ENCODE measurements around the gene XRCC4. TPM values are rescaled to one million over a fixed set of nuclear protein-coding genes. Genes with fewer than 3 reads are reported as not detected.

Gene XRCC4
- total and polyA plus RNA-seq, 7 donors: 1.6 to 7.9 (median 3.2) TPM

GRCh38 chr5:83142526-83142925 is 65.2 kb downstream of the XRCC4 start:
- TF ChIP-seq CTCF (IDR thresholded peaks at IDR 0.05): no peak
- H3K36me3 ChIP-seq (ENCODE audit: insufficient read depth in 1 of 2, low read depth in 1 of 2): no peaks in the 10 kb centered on the region
- H3K4me1 ChIP-seq: no peaks in the 10 kb centered on the region
- H3K27me3 ChIP-seq (ENCODE audit: insufficient read depth in 3 of 3, low read length in 2 of 3): no peaks in the 10 kb centered on the region
- H3K9me3 ChIP-seq: no peaks in the 10 kb centered on the region
- DNase-seq: no peak
- no peak overlapping the region for H3K4me3 ChIP-seq
- no peak overlapping the region for H3K27ac ChIP-seq
- no peak for ATAC-seq
- intact Hi-C loops (cut with DNase I): no loop called here
- 75 to 84% (median 84%) methylated on average over 2 of the region's 2 CpGs for WGBS, 3 donors

DNA sequence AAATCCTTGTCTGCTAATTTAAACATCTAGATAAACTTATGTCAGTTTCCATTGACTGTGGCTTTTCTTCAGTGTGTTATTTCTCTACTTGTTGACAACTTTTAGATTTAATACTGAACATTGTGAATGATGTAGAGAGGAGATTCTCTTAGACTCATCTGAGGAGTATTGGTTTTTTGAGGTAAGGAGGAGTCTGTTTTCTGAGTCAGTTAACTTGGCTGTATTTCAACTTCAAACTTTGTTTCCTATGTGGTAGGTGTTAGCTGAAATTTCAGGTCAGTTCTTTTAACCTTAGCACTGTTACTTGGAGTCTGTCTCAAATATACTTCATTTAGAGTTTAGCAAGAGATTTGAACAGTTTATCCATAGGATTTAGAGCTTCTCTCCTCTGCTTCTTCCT is 67.9 kb downstream of the XRCC4 start:
- no peaks in the 10 kb centered on the region for H3K27me3 ChIP-seq (ENCODE audit: insufficient read depth in 3 of 3, low read length in 2 of 3)
- no peak for TF ChIP-seq CTCF (IDR thresholded peaks at IDR 0.05)
- H3K9me3 ChIP-seq: no peaks in the 10 kb centered on the region
- ATAC-seq (no peak), DNase-seq (no peak)
- H3K36me3 ChIP-seq (ENCODE audit: insufficient read depth in 1 of 2, low read depth in 1 of 2): no peaks in the 10 kb centered on the region
- no peaks in the 10 kb centered on the region for H3K4me1 ChIP-seq
- intact Hi-C loops (cut with DNase I): no loop called here
- H3K27ac ChIP-seq: no peak overlapping the region
- no peak overlapping the region for H3K4me3 ChIP-seq

DNA sequence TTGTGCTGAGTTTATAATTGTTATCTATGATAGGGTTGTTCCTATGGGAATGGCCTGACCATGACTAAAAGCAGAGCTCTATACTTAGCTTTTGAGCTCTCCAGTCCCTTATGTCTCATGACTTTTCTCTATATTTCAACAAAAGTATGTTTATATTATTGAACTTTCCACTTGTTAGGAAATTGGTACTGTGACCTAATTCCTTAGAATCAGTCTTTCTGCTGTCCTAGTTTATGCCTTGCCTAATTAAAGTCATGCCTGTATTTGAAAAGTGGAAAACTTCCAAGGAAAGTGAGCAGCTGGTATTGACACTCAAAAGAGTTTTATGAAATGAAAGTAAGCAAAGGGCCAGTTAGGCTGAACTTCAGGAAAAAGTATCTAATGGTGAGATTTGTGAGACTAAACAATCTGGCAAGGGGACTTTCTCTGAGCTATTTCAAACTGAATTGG is 68.6 kb downstream of the XRCC4 start:
- ATAC-seq: no peak
- Histone ChIP-seq H3K4me1 (no peaks in the 10 kb centered on the region), H3K27ac (no peak overlapping the region), H3K9me3 (no peaks in the 10 kb centered on the region), H3K27me3 (ENCODE audit: insufficient read depth in 3 of 3, low read length in 2 of 3) (no peaks in the 10 kb centered on the region), H3K4me3 (no peak overlapping the region), H3K36me3 (ENCODE audit: insufficient read depth in 1 of 2, low read depth in 1 of 2) (no peaks in the 10 kb centered on the region)
- no peak for DNase-seq
- no peak for TF ChIP-seq CTCF (IDR thresholded peaks at IDR 0.05)
- intact Hi-C loops (cut with DNase I): no loop called here

GRCh38 chr5:83146441-83146840 is 69.1 kb downstream of the XRCC4 start:
- H3K27ac ChIP-seq: no peak overlapping the region
- WGBS, 3 donors: 42 to 61% (median 48%) methylated on average over 4 of the region's 4 CpGs
- H3K4me1 ChIP-seq: no peaks in the 10 kb centered on the region
- intact Hi-C loops (cut with DNase I): no loop called here
- ATAC-seq (no peak), DNase-seq (no peak)
- TF ChIP-seq CTCF (IDR thresholded peaks at IDR 0.05): no peak
- H3K4me3 ChIP-seq: no peak overlapping the region
- no peaks in the 10 kb centered on the region for H3K36me3 ChIP-seq (ENCODE audit: insufficient read depth in 1 of 2, low read depth in 1 of 2)
- H3K9me3 ChIP-seq: no peaks in the 10 kb centered on the region
- H3K27me3 ChIP-seq (ENCODE audit: insufficient read depth in 3 of 3, low read length in 2 of 3): no peaks in the 10 kb centered on the region

DNA sequence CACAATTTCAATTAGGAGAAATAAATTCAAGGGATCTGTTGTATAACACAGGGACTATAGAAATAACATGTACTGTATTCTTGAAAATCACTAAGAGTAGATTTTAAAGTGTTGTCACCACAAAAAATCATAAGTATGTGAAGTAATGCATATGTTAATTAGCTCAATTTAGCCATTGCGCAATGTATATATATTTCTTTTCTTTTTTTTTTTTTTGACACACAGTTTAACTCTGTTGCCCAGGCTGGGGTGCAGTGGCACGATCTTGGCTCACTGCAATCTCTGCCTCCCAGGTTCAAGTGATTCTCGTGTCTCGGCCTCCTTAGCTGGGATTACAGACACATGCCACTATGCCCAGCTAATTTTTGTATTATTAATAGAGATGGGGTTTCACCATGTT is 70.2 kb downstream of the XRCC4 start:
- no peaks in the 10 kb centered on the region for H3K36me3 ChIP-seq (ENCODE audit: insufficient read depth in 1 of 2, low read depth in 1 of 2)
- no peaks in the 10 kb centered on the region for H3K27me3 ChIP-seq (ENCODE audit: insufficient read depth in 3 of 3, low read length in 2 of 3)
- no peak overlapping the region for H3K27ac ChIP-seq
- H3K4me1 ChIP-seq: no peaks in the 10 kb centered on the region
- no peak for DNase-seq
- H3K9me3 ChIP-seq: no peaks in the 10 kb centered on the region
- intact Hi-C loops (cut with DNase I): no loop called here
- WGBS, 3 donors: 97 to 99% (median 98%) methylated on average over 4 of the region's 4 CpGs
- ATAC-seq: no peak
- TF ChIP-seq CTCF (IDR thresholded peaks at IDR 0.05): no peak
- no peak overlapping the region for H3K4me3 ChIP-seq

Measured in psoas muscle (tissue), 8 donors.